IMR-90 (cell line): Measurements from ENCODE around the gene TK2.

Experiments
- CEBPB ChIP-seq: IDR thresholded peaks from 2 replicates; pipeline ENCODE4 v1.6.1; 2012; ENCODE audit warnings: low read depth, low read length, improper control_type of control experiment
- CTCF ChIP-seq: conservative IDR thresholded peaks from 2 replicates; pipeline ENCODE4 v1.5.1; 2012; ENCODE audit warnings: mild to moderate bottlenecking, low read depth, low read length, improper control_type of control experiment
- NFE2L2 ChIP-seq: fragments of 150-350 bp; IDR thresholded peaks from 2 replicates; pipeline ENCODE4 v1.6.1; 2016; ENCODE audit warnings: low read depth, mild to moderate bottlenecking, low read length
- POLR2A ChIP-seq: IDR thresholded peaks from 2 replicates; pipeline ENCODE4 v1.6.1; 2012; ENCODE audit warnings: mild to moderate bottlenecking, low read depth, low read length
- RAD21 ChIP-seq: IDR thresholded peaks from 2 replicates; pipeline ENCODE4 v1.6.1; 2012; ENCODE audit warnings: low read length, improper control_type of control experiment
- RCOR1 ChIP-seq: IDR thresholded peaks from 2 replicates; pipeline ENCODE4 v1.6.1; 2012; ENCODE audit warnings: mild to moderate bottlenecking, low read length, improper control_type of control experiment; ENCODE audit not compliant: insufficient replicate concordance
- RFX5 ChIP-seq: IDR thresholded peaks from 2 replicates; pipeline ENCODE4 v1.8.0; 2012; ENCODE audit warnings: low read depth, mild to moderate bottlenecking, low read length, moderate library complexity
- USF2 ChIP-seq: fragments of 150-350 bp; IDR thresholded peaks from 2 replicates; pipeline ENCODE4 v1.6.1; 2017; ENCODE audit warnings: mild to moderate bottlenecking, antibody characterized with exemption, low read length, low read depth

- TF ChIP-seq RAD21 (no peak), RFX5 (no peak), CTCF (no peak), POLR2A (no peak), USF2 (no peak), RCOR1 (no peak), CEBPB (no peak), NFE2L2 (no peak)
These were observed 22.4 kb upstream of the TK2 start for GRCh38 chr16:66572356-66572755.
